AG04450 (cell line): Measurements from ENCODE around the gene RAF1. TPM values are rescaled to one million over a fixed set of nuclear protein-coding genes. Genes with fewer than 3 reads are reported as not detected.

Source experiments
- CTCF ChIA-PET: fragments of 300-600, 350-600 bp; formaldehyde crosslinking; extraction: SDS; loops from one replicate; lab custom pipeline; 2022; ENCODE audit warnings: antibody characterized with exemption, inconsistent platforms; lab: Charles Lee
- POLR2A ChIA-PET: fragments of 350-600 bp; formaldehyde crosslinking; extraction: SDS; loops from one replicate; lab custom pipeline; 2021; ENCODE audit warnings: antibody characterized with exemption, inconsistent platforms; lab: Yijun Ruan, JAX
- DNase-seq: peaks from one replicate; pipeline ENCODE4 v3.0.0-alpha.2; 2011; ENCODE audit warnings: low read depth, low spot score
- H3K27ac ChIP-seq: one replicate; pipeline ENCODE4 v1.5.1; 2012; ENCODE audit warnings: low read depth, low read length, control low read depth
- H3K27me3 ChIP-seq: one replicate; pipeline ENCODE4 v1.6.0; 2012; ENCODE audit warnings: low read length; ENCODE audit not compliant: control insufficient read depth, insufficient read depth
- H3K4me3 ChIP-seq: 2 replicates; pipeline ENCODE4 v1.5.1; 2011; ENCODE audit warnings: mild to moderate bottlenecking, low read depth, low read length, control low read depth
- H3K9me3 ChIP-seq: 2 replicates; pipeline ENCODE4 v1.5.1; 2012; ENCODE audit warnings: low read length; ENCODE audit not compliant: control insufficient read depth, insufficient read depth
- polyA plus RNA-seq: library from polyadenylated mRNA; depleted of rRNA; stranded (reverse); fragments of >200 nt; gene quantifications from 2 replicates; pipeline ENCODE4 v1.2.3, GENCODE V29; 2011
- TF ChIP-seq, protein P1 (sequence below): IDR thresholded peaks from 2 replicates; pipeline ENCODE4 v1.5.1; 2011; ENCODE audit warnings: low read depth, low read length, control low read depth, inconsistent platforms

The RAF1 gene
- polyA plus RNA-seq, 1 experiment, result 140 TPM

GRCh38 chr3:12569836-12570235 is 94.1 kb downstream of the RAF1 start:
- POLR2A ChIA-PET, result no interaction called here
- H3K27me3 ChIP-seq, result no peaks in the 10 kb centered on the region
- H3K27ac ChIP-seq, result no peak overlapping the region
- H3K9me3 ChIP-seq, result 0 out of 2 replicates have a peak, but pooled peaks cover 4% of the 10 kb centered on the region
- CTCF ChIA-PET, result no interaction called here
- no peak overlapping the region for H3K4me3 ChIP-seq
- TF ChIP-seq, protein P1, sequence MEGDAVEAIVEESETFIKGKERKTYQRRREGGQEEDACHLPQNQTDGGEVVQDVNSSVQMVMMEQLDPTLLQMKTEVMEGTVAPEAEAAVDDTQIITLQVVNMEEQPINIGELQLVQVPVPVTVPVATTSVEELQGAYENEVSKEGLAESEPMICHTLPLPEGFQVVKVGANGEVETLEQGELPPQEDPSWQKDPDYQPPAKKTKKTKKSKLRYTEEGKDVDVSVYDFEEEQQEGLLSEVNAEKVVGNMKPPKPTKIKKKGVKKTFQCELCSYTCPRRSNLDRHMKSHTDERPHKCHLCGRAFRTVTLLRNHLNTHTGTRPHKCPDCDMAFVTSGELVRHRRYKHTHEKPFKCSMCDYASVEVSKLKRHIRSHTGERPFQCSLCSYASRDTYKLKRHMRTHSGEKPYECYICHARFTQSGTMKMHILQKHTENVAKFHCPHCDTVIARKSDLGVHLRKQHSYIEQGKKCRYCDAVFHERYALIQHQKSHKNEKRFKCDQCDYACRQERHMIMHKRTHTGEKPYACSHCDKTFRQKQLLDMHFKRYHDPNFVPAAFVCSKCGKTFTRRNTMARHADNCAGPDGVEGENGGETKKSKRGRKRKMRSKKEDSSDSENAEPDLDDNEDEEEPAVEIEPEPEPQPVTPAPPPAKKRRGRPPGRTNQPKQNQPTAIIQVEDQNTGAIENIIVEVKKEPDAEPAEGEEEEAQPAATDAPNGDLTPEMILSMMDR, result no peak
- no peak for DNase-seq

DNA sequence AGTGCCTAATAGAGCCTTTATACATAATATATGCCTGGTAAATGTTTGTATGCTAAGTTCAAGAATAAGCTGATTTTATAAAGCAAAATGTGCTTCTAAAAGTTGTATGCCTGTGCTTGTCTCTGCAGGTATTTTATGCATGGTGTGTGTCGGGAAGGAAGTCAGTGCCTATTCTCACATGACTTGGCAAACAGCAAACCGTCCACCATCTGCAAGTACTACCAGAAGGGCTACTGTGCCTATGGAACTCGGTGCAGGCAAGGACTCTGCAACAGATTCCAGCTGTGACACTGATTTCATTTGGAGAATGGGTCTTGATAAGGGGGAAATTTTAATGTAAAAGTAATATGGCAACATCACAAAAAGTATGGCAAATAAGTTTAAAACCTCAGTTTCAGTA is 95.2 kb downstream of the RAF1 start:
- ChIA-PET POLR2A (no interaction called here), CTCF (no interaction called here)

GRCh38 chr3:12566976-12567375 is 96.9 kb downstream of the RAF1 start:
- DNase-seq, result no peak
- Histone ChIP-seq H3K27ac (no peak overlapping the region), H3K9me3 (0 out of 2 replicates have a peak, but pooled peaks cover 4% of the 10 kb centered on the region), H3K27me3 (no peaks in the 10 kb centered on the region), H3K4me3 (no peak overlapping the region)
- CTCF ChIA-PET, result no interaction called here
- POLR2A ChIA-PET, result interaction anchor here (0.7 kb wide), 1 partner anchor 97 kb away, joined by 4 read pairs; no protein-coding TSS in a partner anchor
- TF ChIP-seq, protein P1, result no peak

More for the DNA sequence above, 95.2 kb downstream of the RAF1 start:
- Histone ChIP-seq H3K27ac (no peak overlapping the region), H3K27me3 (no peaks in the 10 kb centered on the region), H3K4me3 (no peak overlapping the region), H3K9me3 (0 out of 2 replicates have a peak, but pooled peaks cover 4% of the 10 kb centered on the region)
- DNase-seq, result no peak
- TF ChIP-seq, protein P1, result no peak

DNA sequence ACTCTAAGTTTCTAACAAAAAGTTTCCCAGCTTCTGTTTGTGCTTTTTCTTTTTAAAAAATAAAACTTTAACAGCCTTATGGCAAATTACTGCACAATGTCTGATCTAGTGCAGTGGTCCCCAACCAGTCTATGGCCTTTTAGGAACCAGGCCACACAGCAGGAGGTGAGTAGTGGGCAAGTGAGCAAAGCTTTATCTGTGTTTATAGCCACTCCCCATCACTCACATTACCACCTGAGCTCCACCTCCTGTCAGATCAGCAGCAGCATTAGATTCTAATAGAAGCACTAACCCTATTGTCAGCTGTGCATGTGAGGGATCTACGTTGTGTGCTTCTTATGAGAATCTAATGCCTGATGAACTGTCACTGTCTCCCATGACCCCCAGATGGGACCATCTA is 101.5 kb downstream of the RAF1 start:
- H3K4me3 ChIP-seq, result no peak overlapping the region
- TF ChIP-seq, protein P1, result no peak
- H3K27ac ChIP-seq, result no peak overlapping the region
- ChIA-PET CTCF (interaction anchor here (1.2 kb wide), 2 partner anchors 158 to 248 kb away, joined by 3 to 4 read pairs; no protein-coding TSS in a partner anchor), POLR2A (no interaction called here)
- 0 out of 2 replicates have a peak, but pooled peaks cover 4% of the 10 kb centered on the region for H3K9me3 ChIP-seq
- DNase-seq, result no peak
- no peaks in the 10 kb centered on the region for H3K27me3 ChIP-seq

DNA sequence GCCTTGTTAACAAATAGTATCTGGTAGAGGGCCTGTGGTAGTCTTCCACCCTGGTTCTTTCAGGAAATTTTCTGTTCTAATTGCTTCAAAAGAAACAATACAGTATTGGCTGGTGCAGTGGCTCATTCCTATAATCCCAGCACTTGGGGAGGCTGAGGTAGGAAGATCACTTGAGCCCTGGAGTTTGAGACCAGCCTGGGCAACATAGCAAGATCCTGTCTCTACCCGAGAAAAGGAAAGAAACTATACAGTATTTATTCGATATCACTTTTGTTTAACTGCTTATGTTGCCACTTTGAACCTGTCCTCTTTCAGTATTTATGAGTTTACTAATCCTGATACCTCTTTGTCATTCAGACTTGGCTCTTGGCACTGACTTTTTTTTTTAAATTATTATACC is 102.5 kb downstream of the RAF1 start:
- H3K9me3 ChIP-seq, result peaks cover 4% of the 10 kb centered on the region; the same call in 1 of the 2 replicates
- H3K4me3 ChIP-seq, result no peak overlapping the region
- ChIA-PET POLR2A (no interaction called here), CTCF (interaction anchor here (1.0 kb wide), 1 partner anchor 145 kb away, joined by 3 read pairs; no protein-coding TSS in a partner anchor)
- no peak for DNase-seq
- TF ChIP-seq, protein P1, result no peak
- H3K27ac ChIP-seq, result no peak overlapping the region
- H3K27me3 ChIP-seq, result no peaks in the 10 kb centered on the region
